K562 (cell line): ENCODE data around the gene CAPRIN2. TPM values are rescaled to one million over a fixed set of nuclear protein-coding genes. Genes with fewer than 3 reads are reported as not detected.

ENCODE experiments used
- ATF6 ChIP-seq: sonication (generic); formaldehyde crosslinking; IDR thresholded peaks from 2 replicates; pipeline ENCODE4 v1.4.0; 2020; ENCODE audit warnings: mild to moderate bottlenecking, missing genetic modification reagents
- HDGF ChIP-seq: fragments of 450-650 bp; IDR thresholded peaks from 2 replicates; pipeline ENCODE4 v1.6.1; 2016
- HNRNPL ChIP-seq: fragments of 200-400 bp; formaldehyde crosslinking; IDR thresholded peaks from 2 replicates; pipeline ENCODE4 v1.6.1; 2017; ENCODE audit warnings: low read depth, mild to moderate bottlenecking, low read length
- MAFF ChIP-seq: IDR thresholded peaks from 2 replicates; pipeline ENCODE4 v1.6.1; 2012; ENCODE audit warnings: low read length, improper control_type of control experiment
- MEIS2 ChIP-seq: fragments of 450-650 bp; IDR thresholded peaks from 2 replicates; pipeline ENCODE4 v1.6.1; 2014; ENCODE audit warnings: mild to moderate bottlenecking; ENCODE audit not compliant: partially characterized antibody
- MTF1 ChIP-seq: fragments of 250-450 bp; sonication (Bioruptor Pico); IDR thresholded peaks from 2 replicates; pipeline ENCODE4 v1.9.0; 2021; ENCODE audit warnings: moderate library complexity, mild to moderate bottlenecking, inconsistent platforms, borderline replicate concordance
- NCOR1 ChIP-seq: fragments of 450-650 bp; IDR thresholded peaks from 2 replicates; pipeline ENCODE4 v1.6.1; 2016; ENCODE audit warnings: mild to moderate bottlenecking, moderate library complexity
- PCBP1 ChIP-seq: fragments of 200-400 bp; formaldehyde crosslinking; IDR thresholded peaks from 2 replicates; pipeline ENCODE4 v1.6.1; 2018; ENCODE audit warnings: mild to moderate bottlenecking, low read depth, low read length; ENCODE audit not compliant: poor library complexity, severe bottlenecking
- RNF2 ChIP-seq: sonication (generic); IDR thresholded peaks from 2 replicates; pipeline ENCODE4 v1.6.1; 2016
- SREBF2 ChIP-seq: sonication (generic); formaldehyde crosslinking; IDR thresholded peaks from 2 replicates; pipeline ENCODE4 v1.4.0; 2020; ENCODE audit warnings: mild to moderate bottlenecking, missing genetic modification reagents
- TCF15 ChIP-seq: fragments of 250-450 bp; sonication (Bioruptor Pico); IDR thresholded peaks from 2 replicates; pipeline ENCODE4 v1.8.0; 2022; ENCODE audit warnings: moderate library complexity, mild to moderate bottlenecking, inconsistent platforms
- TRIM24 ChIP-seq, 2 experiments: fragments of 450-650 bp; IDR thresholded peaks; 2 replicates each; pipeline ENCODE4 v1.6.1; 2016
- ZNF143 ChIP-seq: sonication (generic); formaldehyde crosslinking; IDR thresholded peaks from 2 replicates; pipeline ENCODE4 v1.9.0; 2022; ENCODE audit warnings: mild to moderate bottlenecking, missing genetic modification reagents
- ZNF316 ChIP-seq: fragments of 450-650 bp; IDR thresholded peaks from 2 replicates; pipeline ENCODE4 v1.6.1; 2016
- ZNF77 ChIP-seq: fragments of 250-450 bp; sonication (Bioruptor Pico); IDR thresholded peaks from 2 replicates; pipeline ENCODE4 v1.5.0; 2020
- polyA plus RNA-seq, 8 experiments: library from polyadenylated mRNA; depleted of rRNA in 4 of 8; stranded (reverse) in 5 of 8; unstranded in 3 of 8; fragments of >200 nt; fragmentation: Nextera tagmentation in 2 of 8; fragmentation: Illumina TruSeq in 1 of 8; extraction: Ambion mirVana in 2 of 8; extraction: Trizol in 1 of 8; gene quantifications; 2 replicates each; pipeline versions ENCODE4 v1.2.1 to v1.2.3, GENCODE V29; 2011 to 2014; ENCODE audit warnings: inconsistent platforms in 1 of 8, missing spikeins in 1 of 8
- total RNA-seq, 7 experiments: library from RNA; depleted of rRNA in 6 of 7; stranded (reverse); fragments of >200 nt in 6 of 7; fragmentation: Illumina TruSeq in 2 of 7; extraction: Trizol in 2 of 7; gene quantifications; 2 replicates each; pipeline versions ENCODE4 v1.2.1 to v1.2.3, GENCODE V29; 2011 to 2021; ENCODE audit warnings: low replicate concordance in 1 of 7
- TF ChIP-seq, protein P1 (sequence below), 2 experiments: fragments of 450-650 bp; IDR thresholded peaks; 2 replicates each; pipeline ENCODE4 v1.6.1; 2016; ENCODE audit warnings: mild to moderate bottlenecking in 2 of 2, borderline replicate concordance in 1 of 2, low read depth in 1 of 2, moderate library complexity in 1 of 2
- TF ChIP-seq, protein P2 (sequence below): sonication (generic); formaldehyde crosslinking; IDR thresholded peaks from 2 replicates; pipeline ENCODE4 v1.8.0; 2022; ENCODE audit warnings: mild to moderate bottlenecking, missing genetic modification reagents, borderline replicate concordance

CAPRIN2 gene
- total and polyA plus RNA-seq, 9 of the 15 experiments (the other 6 are each of a cell fraction or from before 2014, with no cell fraction given): 2.3 to 14.5 (median 8.9) TPM

- TF ChIP-seq, protein P1, sequence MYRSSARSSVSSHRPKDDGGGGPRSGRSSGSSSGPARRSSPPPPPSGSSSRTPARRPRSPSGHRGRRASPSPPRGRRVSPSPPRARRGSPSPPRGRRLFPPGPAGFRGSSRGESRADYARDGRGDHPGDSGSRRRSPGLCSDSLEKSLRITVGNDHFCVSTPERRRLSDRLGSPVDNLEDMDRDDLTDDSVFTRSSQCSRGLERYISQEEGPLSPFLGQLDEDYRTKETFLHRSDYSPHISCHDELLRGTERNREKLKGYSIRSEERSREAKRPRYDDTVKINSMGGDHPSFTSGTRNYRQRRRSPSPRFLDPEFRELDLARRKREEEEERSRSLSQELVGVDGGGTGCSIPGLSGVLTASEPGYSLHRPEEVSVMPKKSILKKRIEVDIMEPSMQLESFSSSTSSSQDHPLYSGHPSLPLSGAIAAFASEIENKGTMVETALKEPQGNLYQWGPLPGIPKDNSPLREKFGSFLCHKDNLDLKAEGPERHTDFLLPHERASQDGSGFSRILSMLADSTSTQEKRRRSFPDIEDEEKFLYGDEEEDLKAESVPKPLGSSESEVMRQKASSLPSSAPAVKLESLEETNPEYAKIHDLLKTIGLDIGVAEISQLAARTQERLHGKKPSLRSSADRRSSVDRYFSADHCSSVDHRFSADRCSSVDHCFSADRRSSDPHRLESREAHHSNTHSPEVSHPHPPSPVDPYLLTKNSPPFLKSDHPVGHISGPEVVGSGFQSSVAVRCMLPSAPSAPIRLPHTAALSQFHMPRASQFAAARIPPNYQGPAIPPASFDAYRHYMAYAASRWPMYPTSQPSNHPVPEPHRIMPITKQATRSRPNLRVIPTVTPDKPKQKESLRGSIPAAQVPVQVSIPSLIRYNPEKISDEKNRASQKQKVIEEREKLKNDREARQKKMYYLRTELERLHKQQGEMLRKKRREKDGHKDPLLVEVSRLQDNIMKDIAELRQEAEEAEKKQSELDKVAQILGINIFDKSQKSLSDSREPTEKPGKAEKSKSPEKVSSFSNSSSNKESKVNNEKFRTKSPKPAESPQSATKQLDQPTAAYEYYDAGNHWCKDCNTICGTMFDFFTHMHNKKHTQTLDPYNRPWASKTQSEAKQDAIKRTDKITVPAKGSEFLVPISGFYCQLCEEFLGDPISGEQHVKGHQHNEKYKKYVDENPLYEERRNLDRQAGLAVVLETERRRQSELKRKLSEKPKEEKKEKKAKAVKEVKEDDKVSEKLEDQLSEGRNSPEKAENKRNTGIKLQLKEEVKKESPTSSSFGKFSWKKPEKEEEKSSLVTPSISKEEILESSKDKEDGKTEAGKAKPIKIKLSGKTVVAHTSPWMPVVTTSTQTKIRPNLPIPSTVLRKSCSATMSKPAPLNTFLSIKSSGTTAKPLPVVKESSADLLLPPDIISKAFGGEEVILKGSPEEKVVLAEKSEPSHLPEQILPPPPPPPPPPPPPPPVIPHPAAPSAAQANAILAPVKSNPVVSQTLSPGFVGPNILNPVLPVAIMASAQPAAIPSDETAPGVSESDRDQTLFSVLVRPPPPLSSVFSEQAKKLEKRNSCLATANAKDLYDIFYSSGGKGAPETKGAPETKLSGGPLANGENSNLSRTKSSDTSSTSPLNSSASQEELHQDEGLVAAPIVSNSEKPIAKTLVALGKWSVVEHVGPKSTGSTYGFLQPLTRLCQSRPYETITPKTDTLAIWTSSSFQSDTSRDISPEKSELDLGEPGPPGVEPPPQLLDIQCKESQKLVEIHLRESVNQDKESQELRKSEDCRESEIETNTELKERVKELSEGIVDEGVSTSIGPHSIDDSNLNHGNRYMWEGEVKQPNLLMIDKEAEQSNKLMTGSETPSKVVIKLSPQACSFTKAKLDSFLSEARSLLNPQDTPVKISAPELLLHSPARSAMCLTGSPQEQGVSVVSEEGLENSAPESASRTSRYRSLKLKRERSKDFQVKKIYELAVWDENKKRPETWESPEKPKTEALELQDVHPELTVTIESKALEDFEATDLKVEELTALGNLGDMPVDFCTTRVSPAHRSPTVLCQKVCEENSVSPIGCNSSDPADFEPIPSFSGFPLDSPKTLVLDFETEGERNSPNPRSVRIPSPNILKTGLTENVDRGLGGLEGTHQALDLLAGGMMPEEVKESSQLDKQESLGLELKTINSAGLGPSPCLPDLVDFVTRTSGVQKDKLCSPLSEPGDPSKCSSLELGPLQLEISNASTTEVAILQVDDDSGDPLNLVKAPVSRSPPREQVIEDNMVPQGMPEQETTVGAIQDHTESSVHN (IDR thresholded peaks at IDR 0.05; ENCODE audit: borderline replicate concordance in 1 of 2, low read depth in 1 of 2): no peak
- no peak for TF ChIP-seq HDGF
- TF ChIP-seq NCOR1: no peak
- no peak for TF ChIP-seq MEIS2
- TF ChIP-seq ZNF77 (CRISPR knock-in tag): no peak
- TF ChIP-seq PCBP1: no peak
- TF ChIP-seq TRIM24 (IDR thresholded peaks at IDR 0.05): no peak
- TF ChIP-seq, protein P2, sequence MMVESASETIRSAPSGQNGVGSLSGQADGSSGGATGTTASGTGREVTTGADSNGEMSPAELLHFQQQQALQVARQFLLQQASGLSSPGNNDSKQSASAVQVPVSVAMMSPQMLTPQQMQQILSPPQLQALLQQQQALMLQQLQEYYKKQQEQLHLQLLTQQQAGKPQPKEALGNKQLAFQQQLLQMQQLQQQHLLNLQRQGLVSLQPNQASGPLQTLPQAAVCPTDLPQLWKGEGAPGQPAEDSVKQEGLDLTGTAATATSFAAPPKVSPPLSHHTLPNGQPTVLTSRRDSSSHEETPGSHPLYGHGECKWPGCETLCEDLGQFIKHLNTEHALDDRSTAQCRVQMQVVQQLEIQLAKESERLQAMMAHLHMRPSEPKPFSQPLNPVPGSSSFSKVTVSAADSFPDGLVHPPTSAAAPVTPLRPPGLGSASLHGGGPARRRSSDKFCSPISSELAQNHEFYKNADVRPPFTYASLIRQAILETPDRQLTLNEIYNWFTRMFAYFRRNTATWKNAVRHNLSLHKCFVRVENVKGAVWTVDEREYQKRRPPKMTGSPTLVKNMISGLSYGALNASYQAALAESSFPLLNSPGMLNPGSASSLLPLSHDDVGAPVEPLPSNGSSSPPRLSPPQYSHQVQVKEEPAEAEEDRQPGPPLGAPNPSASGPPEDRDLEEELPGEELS (CRISPR knock-in tag): no peak
- TF ChIP-seq TCF15: no peak
- TF ChIP-seq HNRNPL: no peak
- peak; percentile 46 for TF ChIP-seq MAFF
- no peak for TF ChIP-seq ZNF143 (CRISPR knock-in tag)
- no peak for TF ChIP-seq RNF2
- no peak for TF ChIP-seq SREBF2 (CRISPR knock-in tag)
- TF ChIP-seq ZNF316: peak; percentile 84
- no peak for TF ChIP-seq MTF1 (CRISPR knock-in tag)
- TF ChIP-seq ATF6 (CRISPR knock-in tag): no peak
Measured at GRCh38 chr12:30700216-30700900, 54.4 kb downstream of the CAPRIN2 start (continued).
